ENCODE measurements around the gene SBNO1. TPM values are rescaled to one million over a fixed set of nuclear protein-coding genes. Genes with fewer than 3 reads are reported as not detected.
"Not testable (repeated sequence)": the region's sequence is repeated elsewhere in the genome, so short reads cannot be mapped to it uniquely, and the experiment has no call there.

Gene SBNO1
- total RNA-seq: 10 to 100 TPM; 18.2 to 26.6 (median 25.8) TPM

- H3K4me1 ChIP-seq: peaks cover 35% of the 10 kb centered on the region
- DNase-seq (ENCODE audit: low spot score in 2 of 2): peak; percentile 95 to 96
- peak in 1 of 2 donors; percentile 77 for TF ChIP-seq POLR2A (IDR thresholded peaks at IDR 0.05)
- no peak for TF ChIP-seq EP300 (IDR thresholded peaks at IDR 0.05)
- no peaks in the 10 kb centered on the region for H3K27me3 ChIP-seq
- H3K27ac ChIP-seq: peak within 1 kb of the TSS; percentile 94
- H3K9me3 ChIP-seq: no peaks in the 10 kb centered on the region
- H3K4me3 ChIP-seq: peak within 1 kb of the TSS; percentile 93
- 0% methylated on average over 4 of the region's 47 CpGs for WGBS
- no peaks in the 10 kb centered on the region for H3K36me3 ChIP-seq
Observed at GRCh38 chr12:123364532-123365024, at the start of gene SBNO1. Gene SBNO1, minus strand, starts transcription at chr12:123364847. Its CDS starts 14,406 bp downstream, at chr12:123350441.

GRCh38 chr12:123410041-123410412, 45.4 kb upstream of the SBNO1 start:
- no peaks in the 10 kb centered on the region for H3K9me3 ChIP-seq
- no peak overlapping the region for H3K27ac ChIP-seq
- DNase-seq (ENCODE audit: low spot score in 2 of 2): no peak
- no peaks in the 10 kb centered on the region for H3K4me1 ChIP-seq
- H3K36me3 ChIP-seq: peaks cover 34% of the 10 kb centered on the region
- 92% methylated on average over 5 of the region's 5 CpGs for WGBS
- TF ChIP-seq EP300 (IDR thresholded peaks at IDR 0.05): no peak
- TF ChIP-seq POLR2AphosphoS5 (IDR thresholded peaks at IDR 0.05): no peak
- no peak for TF ChIP-seq CTCF (IDR thresholded peaks at IDR 0.05)
- no peak for TF ChIP-seq POLR2A (IDR thresholded peaks at IDR 0.05)
- H3K27me3 ChIP-seq: no peaks in the 10 kb centered on the region
- H3K4me3 ChIP-seq: no peak overlapping the region

- not testable (repeated sequence) for H3K4me1 ChIP-seq; H3K27ac ChIP-seq; H3K27me3 ChIP-seq; DNase-seq (ENCODE audit: low spot score in 2 of 2); H3K9me3 ChIP-seq; H3K4me3 ChIP-seq
- 87% methylated on average over 10 of the region's 11 CpGs for WGBS
- H3K36me3 ChIP-seq: peaks cover 40% of the 10 kb centered on the region
Observed at GRCh38 chr12:123409284-123410040, 44.8 kb upstream of the SBNO1 start.

- not testable (repeated sequence) for DNase-seq (ENCODE audit: low spot score in 2 of 2); H3K27me3 ChIP-seq; H3K27ac ChIP-seq; H3K4me1 ChIP-seq; H3K9me3 ChIP-seq; H3K4me3 ChIP-seq
- peaks cover 48% of the 10 kb centered on the region for H3K36me3 ChIP-seq
- 88% methylated on average over 4 of the region's 7 CpGs for WGBS
Observed at GRCh38 chr12:123408619-123409018, 44.0 kb upstream of the SBNO1 start.

- not testable (repeated sequence) for H3K27me3 ChIP-seq; H3K4me3 ChIP-seq; H3K4me1 ChIP-seq; H3K9me3 ChIP-seq; H3K27ac ChIP-seq; DNase-seq (ENCODE audit: low spot score in 2 of 2)
- 79% methylated on average over 9 of the region's 15 CpGs for WGBS
- H3K36me3 ChIP-seq: peaks cover 55% of the 10 kb centered on the region
Observed at GRCh38 chr12:123407934-123408333, 43.3 kb upstream of the SBNO1 start.

GRCh38 chr12:123407269-123407668, 42.6 kb upstream of the SBNO1 start:
- not testable (repeated sequence) for H3K9me3 ChIP-seq; H3K4me3 ChIP-seq; DNase-seq (ENCODE audit: low spot score in 2 of 2); H3K27ac ChIP-seq; H3K4me1 ChIP-seq; H3K27me3 ChIP-seq
- peaks cover 61% of the 10 kb centered on the region for H3K36me3 ChIP-seq
- 95% methylated on average over 15 of the region's 15 CpGs for WGBS

- Histone ChIP-seq H3K27me3 (no peaks in the 10 kb centered on the region), H3K9me3 (no peaks in the 10 kb centered on the region), H3K4me1 (peaks cover 11% of the 10 kb centered on the region), H3K27ac (no peak overlapping the region), H3K4me3 (no peak overlapping the region), H3K36me3 (peaks cover 75% of the 10 kb centered on the region)
- WGBS: 93% methylated on average over 7 of the region's 9 CpGs
- no peak for DNase-seq (ENCODE audit: low spot score in 2 of 2)
- no peak for TF ChIP-seq POLR2AphosphoS5 (IDR thresholded peaks at IDR 0.05)
Observed at GRCh38 chr12:123404581-123404980, 39.9 kb upstream of the SBNO1 start.

GRCh38 chr12:123401753-123402683, 37.4 kb upstream of the SBNO1 start:
- TF ChIP-seq CTCF (IDR thresholded peaks at IDR 0.05): no peak
- no peak for TF ChIP-seq EP300 (IDR thresholded peaks at IDR 0.05)
- TF ChIP-seq POLR2A (IDR thresholded peaks at IDR 0.05): no peak
- no peak for TF ChIP-seq POLR2AphosphoS5 (IDR thresholded peaks at IDR 0.05)
- H3K9me3 ChIP-seq: no peaks in the 10 kb centered on the region
- 88% methylated on average over 15 of the region's 15 CpGs for WGBS
- no peak for DNase-seq (ENCODE audit: low spot score in 2 of 2)
- H3K27me3 ChIP-seq: no peaks in the 10 kb centered on the region
- H3K4me1 ChIP-seq: peaks cover 35% of the 10 kb centered on the region
- H3K27ac ChIP-seq: no peak overlapping the region
- H3K4me3 ChIP-seq: no peak overlapping the region
- peaks cover 82% of the 10 kb centered on the region for H3K36me3 ChIP-seq
